Smooth muscle cell (in vitro differentiated cells): ENCODE results near the gene ZNF576. TPM values are rescaled to one million over a fixed set of nuclear protein-coding genes. Genes with fewer than 3 reads are reported as not detected.
"Not testable (repeated sequence)": the region's sequence is repeated elsewhere in the genome, so short reads cannot be mapped to it uniquely, and the experiment has no call there.

Experiments used
- DNase-seq: peaks from one replicate; lab custom pipeline; 2025; ENCODE audit not compliant: unreplicated experiment; lab: John Stamatoyannopoulos, UW
- H2AFZ ChIP-seq: fragments of 200-600 bp; sonication (generic); 2 replicates; pipeline ENCODE4 v1.6.0; 2016; ENCODE audit warnings: antibody characterized with exemption, low read depth, mild to moderate bottlenecking
- H3F3A ChIP-seq: fragments of 200-600 bp; sonication (generic); 2 replicates; pipeline ENCODE4 v1.6.0; 2017; ENCODE audit warnings: antibody characterized with exemption, low read depth
- H3K27ac ChIP-seq: fragments of 200-600 bp; sonication (generic); 2 replicates; pipeline ENCODE4 v1.5.1; 2016; ENCODE audit warnings: low read depth, mild to moderate bottlenecking
- H3K27me3 ChIP-seq: fragments of 200-600 bp; sonication (generic); 2 replicates; pipeline ENCODE4 v1.6.1; 2016; ENCODE audit warnings: low read depth, mild to moderate bottlenecking
- H3K36me3 ChIP-seq: fragments of 200-600 bp; sonication (generic); 2 replicates; pipeline ENCODE4 v1.5.1; 2016; ENCODE audit warnings: low read depth
- H3K4me1 ChIP-seq: fragments of 200-600 bp; sonication (generic); 2 replicates; pipeline ENCODE4 v1.5.1; 2016; ENCODE audit warnings: low read depth
- H3K4me2 ChIP-seq: fragments of 200-600 bp; sonication (generic); 2 replicates; pipeline ENCODE4 v1.6.0; 2016; ENCODE audit warnings: mild to moderate bottlenecking
- H3K4me3 ChIP-seq: fragments of 200-600 bp; sonication (generic); 2 replicates; pipeline ENCODE4 v1.5.1; 2016; ENCODE audit warnings: mild to moderate bottlenecking
- H3K79me2 ChIP-seq: fragments of 200-600 bp; sonication (generic); 2 replicates; pipeline ENCODE4 v1.6.0; 2016; ENCODE audit warnings: low read depth, mild to moderate bottlenecking
- H3K9ac ChIP-seq: fragments of 200-600 bp; sonication (generic); 2 replicates; pipeline ENCODE4 v1.6.0; 2016; ENCODE audit warnings: low read depth
- H3K9me3 ChIP-seq: fragments of 200-600 bp; sonication (generic); replicated peaks from 2 replicates; pipeline ENCODE4 v1.5.1; 2016; ENCODE audit warnings: low read depth
- H4K20me1 ChIP-seq: fragments of 200-600 bp; sonication (generic); 2 replicates; pipeline ENCODE4 v1.6.0; 2016; ENCODE audit warnings: low read depth
- WGBS: methylation state at CpG from one replicate; pipeline ENCODE4 v1.1.7; 2016; ENCODE audit warnings: low lambda C conversion rate; 5-methylcytosine and 5-hydroxymethylcytosine counted together
- polyA plus RNA-seq: library from polyadenylated mRNA; unstranded; fragments of >200 nt; fragmentation: Nextera tagmentation; extraction: Ambion mirVana; gene quantifications from 2 replicates; pipeline ENCODE4 v1.2.1, GENCODE V29; 2016
- total RNA-seq: library from RNA; depleted of rRNA; stranded (reverse); fragments of >200 nt; gene quantifications from 2 replicates; pipeline ENCODE4 v1.2.3, GENCODE V29; 2014
- TF ChIP-seq, protein P1 (sequence below): fragments of 200-600 bp; sonication (generic); IDR thresholded peaks from 2 replicates; pipeline ENCODE4 v1.5.1; 2017; ENCODE audit warnings: borderline replicate concordance, mild to moderate bottlenecking, antibody characterized with exemption; ENCODE audit not compliant: insufficient read depth, poor library complexity, severe bottlenecking

Gene ZNF576
- total and polyA plus RNA-seq, 2 experiments from 2014 or later = 2.7 to 13.7 TPM

DNA sequence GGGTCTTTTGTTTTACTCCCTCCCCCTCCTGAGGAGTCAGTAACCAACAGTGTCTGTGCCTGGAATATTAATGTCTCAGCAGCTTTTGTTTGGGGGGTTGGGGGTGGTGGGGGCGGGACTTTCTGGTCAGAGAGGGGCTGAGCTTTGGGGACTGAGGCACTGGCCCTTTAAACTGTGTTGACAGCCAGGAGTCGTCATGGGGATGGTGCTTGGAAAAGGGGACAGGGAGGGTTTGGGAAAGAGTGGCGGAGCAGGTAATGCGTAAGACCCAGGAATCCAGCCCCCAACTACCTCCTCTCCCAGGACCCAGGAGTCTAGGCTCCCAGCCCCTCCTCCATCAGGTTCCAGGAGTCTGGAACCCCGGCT, 38.1 kb downstream of the ZNF576 start:
- no peaks in the 10 kb centered on the region for H3K9me3 ChIP-seq
- H3K27ac ChIP-seq = no peak overlapping the region
- no peaks in the 10 kb centered on the region for H3K36me3 ChIP-seq
- no peaks in the 10 kb centered on the region for H3K79me2 ChIP-seq
- H2AFZ ChIP-seq = peak overlapping the region; percentile 59
- no peak overlapping the region for H3K9ac ChIP-seq
- H3K27me3 ChIP-seq = peaks cover 22% of the 10 kb centered on the region
- H3K4me1 ChIP-seq = peaks cover 7% of the 10 kb centered on the region
- DNase-seq = no peak
- no peaks in the 10 kb centered on the region for H3F3A ChIP-seq
- TF ChIP-seq, protein P1, sequence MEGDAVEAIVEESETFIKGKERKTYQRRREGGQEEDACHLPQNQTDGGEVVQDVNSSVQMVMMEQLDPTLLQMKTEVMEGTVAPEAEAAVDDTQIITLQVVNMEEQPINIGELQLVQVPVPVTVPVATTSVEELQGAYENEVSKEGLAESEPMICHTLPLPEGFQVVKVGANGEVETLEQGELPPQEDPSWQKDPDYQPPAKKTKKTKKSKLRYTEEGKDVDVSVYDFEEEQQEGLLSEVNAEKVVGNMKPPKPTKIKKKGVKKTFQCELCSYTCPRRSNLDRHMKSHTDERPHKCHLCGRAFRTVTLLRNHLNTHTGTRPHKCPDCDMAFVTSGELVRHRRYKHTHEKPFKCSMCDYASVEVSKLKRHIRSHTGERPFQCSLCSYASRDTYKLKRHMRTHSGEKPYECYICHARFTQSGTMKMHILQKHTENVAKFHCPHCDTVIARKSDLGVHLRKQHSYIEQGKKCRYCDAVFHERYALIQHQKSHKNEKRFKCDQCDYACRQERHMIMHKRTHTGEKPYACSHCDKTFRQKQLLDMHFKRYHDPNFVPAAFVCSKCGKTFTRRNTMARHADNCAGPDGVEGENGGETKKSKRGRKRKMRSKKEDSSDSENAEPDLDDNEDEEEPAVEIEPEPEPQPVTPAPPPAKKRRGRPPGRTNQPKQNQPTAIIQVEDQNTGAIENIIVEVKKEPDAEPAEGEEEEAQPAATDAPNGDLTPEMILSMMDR = no peak
- H4K20me1 ChIP-seq = no peaks in the 10 kb centered on the region
- 50% methylated on average over 2 of the region's 5 CpGs for WGBS
- H3K4me3 ChIP-seq = peak overlapping the region; percentile 36
- H3K4me2 ChIP-seq = peak overlapping the region; percentile 79

DNA sequence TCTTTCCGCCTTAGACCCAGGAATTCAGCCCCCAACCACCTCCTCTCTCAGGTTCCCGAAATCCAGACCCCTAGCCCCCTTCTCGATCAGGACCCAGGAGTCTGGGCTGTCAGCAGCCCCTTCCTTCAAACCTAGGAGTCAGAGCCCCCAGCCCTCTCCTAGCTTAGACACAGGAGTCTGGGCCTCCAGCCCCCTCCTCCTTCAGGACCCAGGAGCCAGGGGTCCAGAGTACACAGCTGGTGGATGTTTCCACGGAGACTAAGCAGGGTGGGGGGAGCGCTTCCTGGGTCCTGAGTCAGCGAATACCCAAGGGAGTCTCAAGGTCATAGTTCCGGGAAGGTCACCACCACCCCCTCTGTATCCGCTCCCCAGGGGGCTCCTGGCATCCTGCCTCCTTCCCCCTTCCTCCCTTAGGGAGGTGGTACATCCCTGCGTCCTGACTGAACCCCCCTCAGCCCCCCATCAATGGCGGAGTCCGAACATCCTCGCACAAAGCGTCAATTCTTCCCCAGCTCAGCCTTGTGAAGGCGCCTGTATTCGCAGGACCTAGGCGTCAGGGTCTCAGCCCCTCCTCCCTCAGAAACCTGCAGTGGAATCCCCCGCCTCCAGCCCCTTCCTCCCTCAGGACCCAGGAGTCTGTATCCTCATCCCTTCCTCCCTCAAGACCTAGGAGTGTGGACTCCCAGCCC, 38.6 kb downstream of the ZNF576 start:
- no peaks in the 10 kb centered on the region for H3K36me3 ChIP-seq
- TF ChIP-seq, protein P1 = no peak
- no peaks in the 10 kb centered on the region for H3F3A ChIP-seq
- no peaks in the 10 kb centered on the region for H3K79me2 ChIP-seq
- H3K27ac ChIP-seq = no peak overlapping the region
- peak overlapping the region; percentile 29 for H3K9ac ChIP-seq
- 15% methylated on average over 17 of the region's 17 CpGs for WGBS
- H3K27me3 ChIP-seq = peaks cover 24% of the 10 kb centered on the region
- H4K20me1 ChIP-seq = no peaks in the 10 kb centered on the region
- H3K4me2 ChIP-seq = peak overlapping the region; percentile 79
- no peaks in the 10 kb centered on the region for H3K9me3 ChIP-seq
- H3K4me1 ChIP-seq = peaks cover 7% of the 10 kb centered on the region
- H3K4me3 ChIP-seq = peak overlapping the region; percentile 36
- DNase-seq = no peak
- peak overlapping the region; percentile 59 for H2AFZ ChIP-seq

DNA sequence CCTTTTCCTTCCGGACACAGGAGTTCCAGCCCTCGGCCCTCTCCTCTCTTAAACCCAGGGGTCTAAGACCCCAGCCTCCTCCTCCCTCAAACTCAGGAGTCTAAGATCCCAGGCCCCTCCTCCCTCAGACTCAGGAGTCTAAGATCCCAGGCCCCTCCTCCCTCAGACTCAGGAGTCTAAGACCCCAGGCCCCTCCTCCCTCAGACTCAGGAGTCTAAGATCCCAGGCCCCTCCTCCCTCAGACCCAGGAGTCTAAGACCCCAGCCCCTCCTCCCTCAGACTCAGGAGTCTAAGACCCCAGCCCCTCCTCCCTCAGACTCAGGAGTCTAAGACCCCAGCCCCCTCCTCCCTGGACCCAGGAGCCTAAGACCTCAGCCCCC, 39.2 kb downstream of the ZNF576 start:
- Histone ChIP-seq H3K4me3 (peak overlapping the region; percentile 36), H3K4me2 (peak overlapping the region; percentile 79), H3K27me3 (peaks cover 29% of the 10 kb centered on the region), H3K9ac (peak overlapping the region; percentile 29), H2AFZ (peak overlapping the region; percentile 59)
- H3K4me1 ChIP-seq, DNase-seq, H3K9me3 ChIP-seq, H3K36me3 ChIP-seq, H4K20me1 ChIP-seq, H3K27ac ChIP-seq, H3K79me2 ChIP-seq, H3F3A ChIP-seq: not testable (repeated sequence)
- 25% methylated on average over 2 of the region's 2 CpGs for WGBS

DNA sequence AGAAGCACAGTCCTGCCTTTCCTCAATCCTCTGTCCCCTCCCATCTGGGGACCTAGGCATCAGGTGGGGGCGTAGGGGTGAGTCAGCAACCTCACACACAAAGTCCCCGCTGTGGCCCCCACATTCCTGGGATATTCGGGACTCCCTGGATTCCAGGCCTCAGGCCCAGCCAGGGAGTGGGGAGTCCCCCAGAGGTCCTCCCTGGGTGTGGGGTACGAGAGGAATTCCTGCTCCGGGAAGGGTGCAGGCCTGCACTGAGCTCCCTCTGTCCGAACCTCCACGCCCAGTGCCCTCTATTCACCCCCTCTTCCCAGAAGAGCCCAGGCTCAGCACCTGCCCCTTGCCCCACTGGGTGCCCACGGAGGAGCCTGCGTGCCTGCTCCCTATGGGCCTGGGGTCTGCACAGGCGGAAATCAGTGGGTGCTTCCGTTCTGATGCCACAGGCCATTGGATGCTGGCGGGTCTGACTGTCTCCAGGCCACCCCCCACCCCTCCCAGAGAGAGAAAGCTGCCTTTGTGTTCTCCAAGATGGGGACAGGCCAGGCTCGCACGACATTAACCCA, 39.8 kb downstream of the ZNF576 start:
- Histone ChIP-seq H3K79me2 (no peaks in the 10 kb centered on the region), H2AFZ (no peak overlapping the region), H3K9ac (no peak overlapping the region), H3K4me1 (peaks cover 7% of the 10 kb centered on the region), H4K20me1 (no peaks in the 10 kb centered on the region), H3K9me3 (no peaks in the 10 kb centered on the region), H3K4me2 (no peak overlapping the region), H3K36me3 (no peaks in the 10 kb centered on the region), H3K27me3 (peaks cover 36% of the 10 kb centered on the region), H3K4me3 (no peak overlapping the region), H3K27ac (no peak overlapping the region), H3F3A (no peaks in the 10 kb centered on the region)
- DNase-seq = no peak
- WGBS = 72% methylated on average over 14 of the region's 14 CpGs
- TF ChIP-seq, protein P1 = no peak
